Keratinocyte (primary cell): Measurements from ENCODE around the gene CYB5R4.

Experiments
- EZH2 ChIP-seq: IDR thresholded peaks from one replicate; pipeline ENCODE4 v1.6.1; 2012; ENCODE audit warnings: inconsistent platforms, mild to moderate bottlenecking, low read length, moderate library complexity
- TF ChIP-seq, protein P1 (sequence below), 3 experiments: IDR thresholded peaks in 1 of 3; conservative IDR thresholded peaks in 1 of 3; optimal IDR thresholded peaks in 1 of 3; 2 replicates in 2 of 3; 3 replicates in 1 of 3; pipeline versions ENCODE3 to v1.5.1; 2011; ENCODE audit warnings: low read length in 3 of 3, mild to moderate bottlenecking in 3 of 3, moderate library complexity in 2 of 3, control low read depth in 1 of 3, inconsistent platforms in 1 of 3; ENCODE audit not compliant: insufficient read depth in 2 of 3; ENCODE audit errors: extremely low read depth in 1 of 3

GRCh38 chr6:83890520-83890919, 31.0 kb downstream of the CYB5R4 start:
- TF ChIP-seq, protein P1, sequence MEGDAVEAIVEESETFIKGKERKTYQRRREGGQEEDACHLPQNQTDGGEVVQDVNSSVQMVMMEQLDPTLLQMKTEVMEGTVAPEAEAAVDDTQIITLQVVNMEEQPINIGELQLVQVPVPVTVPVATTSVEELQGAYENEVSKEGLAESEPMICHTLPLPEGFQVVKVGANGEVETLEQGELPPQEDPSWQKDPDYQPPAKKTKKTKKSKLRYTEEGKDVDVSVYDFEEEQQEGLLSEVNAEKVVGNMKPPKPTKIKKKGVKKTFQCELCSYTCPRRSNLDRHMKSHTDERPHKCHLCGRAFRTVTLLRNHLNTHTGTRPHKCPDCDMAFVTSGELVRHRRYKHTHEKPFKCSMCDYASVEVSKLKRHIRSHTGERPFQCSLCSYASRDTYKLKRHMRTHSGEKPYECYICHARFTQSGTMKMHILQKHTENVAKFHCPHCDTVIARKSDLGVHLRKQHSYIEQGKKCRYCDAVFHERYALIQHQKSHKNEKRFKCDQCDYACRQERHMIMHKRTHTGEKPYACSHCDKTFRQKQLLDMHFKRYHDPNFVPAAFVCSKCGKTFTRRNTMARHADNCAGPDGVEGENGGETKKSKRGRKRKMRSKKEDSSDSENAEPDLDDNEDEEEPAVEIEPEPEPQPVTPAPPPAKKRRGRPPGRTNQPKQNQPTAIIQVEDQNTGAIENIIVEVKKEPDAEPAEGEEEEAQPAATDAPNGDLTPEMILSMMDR (optimal IDR thresholded peaks at IDR 0.05 in 1 of 3, IDR thresholded peaks at IDR 0.05 in 1 of 3, conservative IDR thresholded peaks at IDR 0.05 in 1 of 3; ENCODE audit: extremely low read depth in 1 of 3, insufficient read depth in 2 of 3, low read length in 3 of 3) = no peak
- TF ChIP-seq EZH2 = no peak
